Testis (tissue), 2 donors: Measurements from ENCODE around the gene UNC80.

ENCODE experiments used
- POLR2A ChIP-seq: fragments of 450-650 bp; IDR thresholded peaks from one replicate; pipeline ENCODE4 v1.6.1; 2017; ENCODE audit warnings: antibody characterized with exemption, mild to moderate bottlenecking, moderate library complexity
- TF ChIP-seq, protein P1 (sequence below), 3 experiments: fragments of 450-650 bp in 2 of 3; fragments of 200-600 bp in 1 of 3; sonication (generic) in 1 of 3; IDR thresholded peaks; one replicate each; pipeline ENCODE4 v1.5.1; 2016 to 2019; ENCODE audit warnings: antibody characterized with exemption in 3 of 3, mild to moderate bottlenecking in 2 of 3, moderate library complexity in 1 of 3

GRCh38 chr2:209772290-209772685 lies 656 bp downstream of the UNC80 start:
- TF ChIP-seq, protein P1, sequence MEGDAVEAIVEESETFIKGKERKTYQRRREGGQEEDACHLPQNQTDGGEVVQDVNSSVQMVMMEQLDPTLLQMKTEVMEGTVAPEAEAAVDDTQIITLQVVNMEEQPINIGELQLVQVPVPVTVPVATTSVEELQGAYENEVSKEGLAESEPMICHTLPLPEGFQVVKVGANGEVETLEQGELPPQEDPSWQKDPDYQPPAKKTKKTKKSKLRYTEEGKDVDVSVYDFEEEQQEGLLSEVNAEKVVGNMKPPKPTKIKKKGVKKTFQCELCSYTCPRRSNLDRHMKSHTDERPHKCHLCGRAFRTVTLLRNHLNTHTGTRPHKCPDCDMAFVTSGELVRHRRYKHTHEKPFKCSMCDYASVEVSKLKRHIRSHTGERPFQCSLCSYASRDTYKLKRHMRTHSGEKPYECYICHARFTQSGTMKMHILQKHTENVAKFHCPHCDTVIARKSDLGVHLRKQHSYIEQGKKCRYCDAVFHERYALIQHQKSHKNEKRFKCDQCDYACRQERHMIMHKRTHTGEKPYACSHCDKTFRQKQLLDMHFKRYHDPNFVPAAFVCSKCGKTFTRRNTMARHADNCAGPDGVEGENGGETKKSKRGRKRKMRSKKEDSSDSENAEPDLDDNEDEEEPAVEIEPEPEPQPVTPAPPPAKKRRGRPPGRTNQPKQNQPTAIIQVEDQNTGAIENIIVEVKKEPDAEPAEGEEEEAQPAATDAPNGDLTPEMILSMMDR (IDR thresholded peaks at IDR 0.05): no peak
- no peak for TF ChIP-seq POLR2A
